GM21723 (cell line): ENCODE measurements around the gene MAF.

Experiments used
- ATAC-seq: cut with Tn5 transposase; IDR thresholded peaks from one replicate; pipeline ENCODE4 v1.9.1; 2021; ENCODE audit warnings: mild to moderate bottlenecking, moderate library complexity; ENCODE audit not compliant: unreplicated experiment

The MAF gene

GRCh38 chr16:79592186-79592585 lies 8.4 kb downstream of the MAF start:
- no peak for ATAC-seq

- no peak for ATAC-seq
These were observed 10.9 kb downstream of the MAF start for GRCh38 chr16:79589601-79590102.

GRCh38 chr16:79587897-79588296 lies 12.6 kb downstream of the MAF start:
- ATAC-seq = no peak

- no peak for ATAC-seq
These were observed 13.2 kb downstream of the MAF start for GRCh38 chr16:79587296-79587695.

GRCh38 chr16:79582789-79583188 lies 17.7 kb downstream of the MAF start:
- no peak for ATAC-seq

GRCh38 chr16:79580453-79581191 lies 19.9 kb downstream of the MAF start:
- no peak for ATAC-seq

GRCh38 chr16:79576602-79577001 lies 23.9 kb downstream of the MAF start:
- no peak for ATAC-seq

GRCh38 chr16:79573884-79574283 lies 26.7 kb downstream of the MAF start:
- no peak for ATAC-seq

- no peak for ATAC-seq
These were observed 27.5 kb downstream of the MAF start for GRCh38 chr16:79573071-79573470.

- no peak for ATAC-seq
These were observed 28.5 kb downstream of the MAF start for GRCh38 chr16:79571903-79572535.

GRCh38 chr16:79571065-79571902 lies 29.3 kb downstream of the MAF start:
- no peak for ATAC-seq

GRCh38 chr16:79564671-79565107 lies 35.8 kb downstream of the MAF start:
- ATAC-seq = no peak

- no peak for ATAC-seq
These were observed 36.6 kb downstream of the MAF start for GRCh38 chr16:79563921-79564320.

- ATAC-seq = no peak
These were observed 38.2 kb downstream of the MAF start for GRCh38 chr16:79562166-79562823.

GRCh38 chr16:79561729-79562128 lies 38.8 kb downstream of the MAF start:
- no peak for ATAC-seq

GRCh38 chr16:79560923-79561322 lies 39.6 kb downstream of the MAF start:
- ATAC-seq = no peak

- ATAC-seq = no peak
These were observed 40.2 kb downstream of the MAF start for GRCh38 chr16:79560318-79560717.

GRCh38 chr16:79559532-79559931 lies 41.0 kb downstream of the MAF start:
- ATAC-seq = no peak

GRCh38 chr16:79557421-79557820 lies 43.1 kb downstream of the MAF start:
- ATAC-seq = no peak

GRCh38 chr16:79554912-79555311 lies 45.6 kb downstream of the MAF start:
- ATAC-seq = no peak

- no peak for ATAC-seq
These were observed 50.2 kb downstream of the MAF start for GRCh38 chr16:79550373-79550772.
